ENCODE data around the gene UBA6.
"Not testable (repeated sequence)": the region's sequence is repeated elsewhere in the genome, so short reads cannot be mapped to it uniquely, and the experiment has no call there.

Gene UBA6

DNA sequence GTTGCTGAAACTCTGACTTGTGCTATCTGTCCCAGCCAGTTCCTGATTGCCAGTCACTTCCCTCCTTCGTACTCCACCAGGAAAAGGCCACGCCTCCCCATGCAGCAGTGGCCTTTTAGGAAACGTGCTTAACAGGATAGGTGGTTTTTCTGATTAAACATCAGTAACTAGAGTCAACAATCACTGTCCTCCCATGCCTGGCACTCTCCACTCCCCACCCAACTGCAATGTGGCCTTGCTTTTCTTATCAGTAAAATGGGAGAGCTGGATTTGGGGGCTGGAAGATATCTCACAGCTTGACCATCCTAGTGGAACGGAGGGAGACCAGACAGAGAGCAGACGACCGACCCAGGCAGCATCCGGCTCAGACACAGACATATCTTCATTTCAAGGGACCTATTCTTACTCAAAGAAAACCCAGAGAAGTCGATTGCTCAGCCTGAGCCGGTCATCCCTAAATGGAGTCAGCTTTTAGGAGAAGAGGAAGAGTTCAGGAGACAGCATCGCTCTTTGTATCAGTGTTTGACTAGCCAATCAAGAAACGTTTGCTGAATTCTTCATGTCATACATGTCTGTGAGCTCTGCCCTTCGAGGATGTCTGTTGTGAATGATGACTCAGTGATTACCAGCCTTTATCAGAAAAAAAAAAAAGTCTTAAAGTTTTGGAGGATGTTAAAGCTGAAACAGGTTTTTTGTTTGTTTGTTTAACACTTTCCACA, 12.7 kb upstream of the UBA6 start:
- no peak for DNase-seq

DNA sequence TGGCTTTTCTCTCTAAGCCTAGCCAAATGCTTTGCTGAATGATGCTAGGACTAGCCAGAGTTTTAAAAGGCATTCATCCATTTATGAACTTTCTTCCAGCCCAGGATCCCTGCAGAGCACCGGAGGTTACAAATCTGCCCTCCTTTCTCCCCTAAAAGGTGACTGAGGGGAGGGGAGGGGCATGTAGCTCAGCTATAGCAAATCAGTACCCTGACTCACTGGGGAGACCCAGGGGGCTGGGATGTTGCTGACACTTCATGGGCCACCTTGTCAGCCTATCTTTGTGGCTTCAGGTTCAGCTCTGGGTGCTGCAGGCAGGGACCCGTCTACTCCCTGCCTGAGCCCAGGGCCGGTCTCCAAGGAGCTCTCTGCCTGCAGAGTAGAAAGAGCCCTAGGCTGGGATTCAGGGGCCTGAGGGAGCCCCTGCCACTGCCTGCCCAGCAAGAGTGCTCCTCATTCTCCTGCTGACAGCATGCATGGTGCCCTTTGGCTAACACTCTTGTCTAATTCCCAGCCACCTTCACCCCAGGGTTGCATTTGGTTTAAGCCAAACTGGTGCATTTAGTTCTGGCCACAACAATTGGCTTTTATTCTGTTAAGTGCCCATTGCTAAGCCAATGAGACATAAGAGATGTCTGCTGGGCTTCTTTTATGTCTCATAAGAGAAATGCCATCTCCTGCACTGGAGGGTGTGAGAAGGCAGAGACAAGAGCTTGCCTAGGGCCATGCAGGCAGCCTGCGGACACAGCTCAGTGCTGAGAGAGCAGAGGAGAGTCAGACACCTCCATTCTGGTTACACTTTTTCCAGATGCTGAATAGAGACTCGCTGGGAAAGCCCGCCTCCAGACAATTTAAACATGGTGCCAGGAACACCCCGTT, 11.9 kb upstream of the UBA6 start:
- DNase-seq: no peak

DNA sequence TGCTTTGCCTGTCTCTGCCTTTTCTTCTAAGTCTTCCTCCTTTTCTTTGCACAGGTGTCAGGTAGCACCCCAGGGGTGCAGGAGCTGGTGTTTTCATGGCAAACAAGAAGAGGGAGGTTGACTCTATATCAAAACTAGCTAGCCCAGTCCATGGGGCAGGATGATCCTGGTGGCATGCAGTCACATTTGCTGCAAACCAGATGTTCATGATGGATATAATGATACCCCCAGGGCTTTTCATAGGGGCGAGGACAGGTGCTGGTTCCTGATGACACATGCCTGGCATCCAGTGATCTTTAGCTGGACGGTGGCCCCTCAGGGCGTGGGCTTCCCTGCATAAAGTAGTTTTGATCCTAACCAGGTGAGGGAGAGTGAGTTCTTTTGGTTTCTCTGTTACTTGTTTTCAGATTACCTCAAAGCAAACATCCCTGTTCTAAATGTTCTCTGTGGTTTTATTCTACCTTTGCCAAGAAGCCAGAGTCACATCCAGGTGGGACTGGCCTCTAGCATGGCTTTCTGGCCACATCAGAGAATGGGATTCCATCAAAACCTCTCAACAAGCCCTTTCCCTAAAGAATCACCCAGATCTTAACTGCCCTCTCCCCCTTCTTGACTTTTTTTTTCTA, 11.2 kb upstream of the UBA6 start:
- DNase-seq: no peak

DNA sequence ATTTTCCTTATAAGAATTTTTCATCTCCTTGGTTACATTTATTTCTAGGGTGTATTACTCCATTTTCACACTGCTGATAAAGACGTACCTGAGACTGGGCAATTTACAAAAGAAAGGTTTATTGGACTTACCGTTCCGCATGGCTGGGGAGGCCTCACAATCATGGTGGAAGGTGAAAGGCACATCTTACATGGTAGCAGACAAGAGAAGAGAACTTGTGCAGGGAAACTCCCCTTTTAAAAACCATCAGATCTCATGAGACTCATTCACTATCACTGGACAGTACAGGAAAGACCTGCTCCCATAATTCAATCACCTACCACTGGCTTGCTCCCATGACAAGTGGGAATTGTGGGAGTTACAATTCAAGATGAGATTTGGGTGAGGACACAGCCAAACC, 5.7 kb upstream of the UBA6 start:
- not testable (repeated sequence) for DNase-seq

DNA sequence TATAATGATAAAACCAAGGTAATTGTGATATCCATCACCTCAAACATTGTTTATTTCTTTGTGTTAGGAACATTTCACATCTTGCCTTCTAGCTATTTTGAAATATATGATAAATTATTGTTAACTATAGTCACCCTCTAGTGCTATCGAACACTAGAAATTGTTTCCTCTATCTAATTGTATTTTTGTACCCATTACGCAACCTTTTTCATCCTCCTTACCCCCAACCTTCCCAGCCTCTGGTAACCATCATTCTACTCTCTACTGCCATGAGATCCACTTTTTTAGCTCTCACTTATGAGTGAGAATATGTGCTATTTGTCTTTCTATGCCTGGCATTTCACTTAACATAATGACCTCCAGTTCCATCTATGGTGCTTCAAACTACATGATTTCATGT, 3.9 kb upstream of the UBA6 start:
- DNase-seq: no peak

DNA sequence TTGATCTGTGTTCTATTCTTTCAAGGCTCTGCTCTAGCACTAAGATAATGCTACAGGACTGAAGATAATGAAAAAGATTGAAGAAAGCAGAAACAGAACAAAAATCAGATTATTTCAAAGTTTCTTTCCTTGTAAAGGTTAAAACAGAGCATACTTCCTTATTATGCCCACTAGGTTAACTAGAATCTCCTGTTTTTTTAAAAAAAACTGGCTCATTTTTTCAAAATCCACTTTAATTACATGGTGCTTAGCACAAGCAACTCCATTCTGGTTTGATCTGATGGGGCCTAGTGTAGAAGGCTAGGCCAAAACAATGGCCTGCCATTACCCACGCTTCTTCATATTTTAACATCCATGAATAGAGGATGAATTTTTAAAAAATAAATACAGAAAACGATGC, 1.2 kb upstream of the UBA6 start:
- DNase-seq: no peak

DNA sequence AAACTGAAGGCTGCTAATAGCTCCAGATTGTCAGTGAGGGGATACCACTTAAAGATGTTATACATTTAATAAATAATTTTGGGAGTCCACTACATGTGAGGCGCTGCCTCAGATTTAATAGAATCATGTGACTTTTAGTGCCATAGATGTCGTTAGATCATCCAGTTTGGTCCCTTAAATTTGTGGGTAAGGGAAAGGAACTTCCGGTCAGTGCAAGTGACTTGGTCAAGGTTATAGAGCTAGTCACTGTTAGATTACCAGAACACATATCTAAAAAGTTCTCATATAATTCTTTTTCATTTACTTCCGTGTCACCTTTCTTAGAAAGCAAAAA, 529 bp upstream of the UBA6 start:
- DNase-seq: no peak

DNA sequence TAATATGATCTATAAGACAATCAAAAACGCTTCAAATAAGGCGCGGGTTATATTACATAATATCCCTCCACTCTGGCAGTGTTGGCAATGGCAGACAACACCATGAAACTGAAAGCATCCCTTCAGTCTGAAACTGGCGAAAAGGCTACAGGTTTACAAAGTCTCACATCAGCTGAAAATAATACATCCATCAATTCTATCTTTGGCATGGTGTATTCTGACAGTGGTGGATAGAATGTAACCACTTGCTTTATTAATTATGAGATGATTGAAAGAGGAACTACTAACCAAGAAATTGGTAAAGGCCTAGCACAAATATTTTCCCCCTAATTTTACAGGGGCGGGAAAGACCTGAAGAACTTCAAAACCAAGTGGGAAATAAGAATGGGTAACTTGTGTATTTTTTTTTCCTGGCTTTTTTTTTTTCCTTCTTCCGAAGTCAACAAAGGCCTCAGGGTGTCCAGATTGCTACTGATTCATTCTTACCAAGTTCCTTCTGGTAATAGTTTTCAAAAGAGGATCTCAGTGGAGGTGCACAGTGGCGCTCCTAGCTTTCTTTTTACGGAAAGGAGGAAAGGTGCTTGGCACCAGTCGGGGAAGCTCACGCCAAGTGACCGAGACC, 728 bp downstream of the UBA6 start:
- DNase-seq: no peak

DNA sequence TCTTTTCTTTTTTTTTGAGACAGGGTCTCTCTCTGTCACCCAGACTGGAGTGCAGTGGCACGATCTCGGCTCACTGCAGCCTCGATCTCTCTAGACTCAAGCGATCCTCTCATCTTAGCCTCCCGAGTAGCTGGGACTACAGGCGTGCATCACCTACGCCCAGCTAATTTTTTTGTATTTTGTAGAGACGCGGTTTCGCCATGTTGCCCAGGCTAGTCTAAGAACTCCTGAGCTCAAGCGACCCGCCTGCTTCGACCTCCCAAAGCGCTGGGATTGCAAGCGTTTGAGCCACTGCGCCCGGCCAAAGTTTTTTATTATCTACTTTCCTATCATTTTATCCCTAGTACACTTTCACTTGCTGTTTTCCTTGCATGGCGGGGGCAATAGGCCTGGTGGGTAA, 1.4 kb downstream of the UBA6 start:
- no peak for DNase-seq

DNA sequence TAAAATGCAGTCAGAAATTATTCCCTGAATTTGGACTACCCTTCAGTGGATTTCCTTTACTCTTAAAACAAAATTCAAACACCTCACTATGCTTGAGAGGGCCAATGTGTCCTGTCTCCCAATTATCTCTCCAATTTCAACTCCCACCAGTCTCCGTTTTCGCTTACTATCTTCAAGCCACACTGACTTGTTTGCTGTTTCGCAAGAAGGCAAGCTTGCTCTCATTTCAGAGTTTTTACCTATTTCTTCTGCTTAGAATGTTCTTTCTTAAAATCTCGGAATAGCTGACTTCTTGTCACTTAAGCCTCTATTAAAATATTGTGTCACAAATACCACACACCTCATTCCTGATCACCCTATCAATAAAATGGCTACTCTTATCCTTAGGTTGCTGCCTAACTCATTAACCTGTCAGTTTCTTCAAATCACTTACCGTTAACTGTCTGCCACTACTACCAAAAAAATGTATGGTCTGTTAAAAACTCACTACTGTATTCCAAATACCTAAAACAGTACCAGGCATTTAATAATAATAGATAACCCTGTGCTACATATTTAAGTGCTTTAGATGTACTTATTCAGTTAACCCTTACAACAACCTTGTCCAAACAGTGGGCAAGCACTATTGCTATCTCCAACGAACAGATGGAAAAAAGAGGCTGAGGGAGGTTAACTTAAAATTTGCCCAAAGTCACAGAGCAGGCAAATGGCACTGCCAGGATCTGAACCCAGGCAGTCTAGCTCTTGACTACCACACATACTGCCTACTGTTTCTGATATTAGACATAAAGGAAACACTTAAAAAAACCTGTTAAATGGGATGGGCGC, 2.9 kb downstream of the UBA6 start:
- DNase-seq: no peak

DNA sequence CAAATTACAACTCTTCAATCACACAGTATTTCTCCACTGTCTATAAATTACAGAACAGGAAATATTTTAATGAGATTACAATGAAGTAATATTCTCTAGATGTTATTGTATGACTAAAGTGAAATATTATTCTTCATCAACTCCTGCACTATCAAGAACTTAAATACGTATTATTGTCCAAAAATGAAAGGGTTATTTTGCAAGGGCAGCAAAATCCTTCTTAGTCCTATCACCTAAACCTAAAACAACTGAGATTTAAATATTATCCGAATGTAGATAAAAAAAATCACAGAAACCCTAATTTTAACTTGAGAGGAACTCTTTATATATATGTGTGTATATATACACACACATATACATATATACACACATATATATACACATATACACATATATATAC, 4.9 kb downstream of the UBA6 start:
- no peak for DNase-seq

DNA sequence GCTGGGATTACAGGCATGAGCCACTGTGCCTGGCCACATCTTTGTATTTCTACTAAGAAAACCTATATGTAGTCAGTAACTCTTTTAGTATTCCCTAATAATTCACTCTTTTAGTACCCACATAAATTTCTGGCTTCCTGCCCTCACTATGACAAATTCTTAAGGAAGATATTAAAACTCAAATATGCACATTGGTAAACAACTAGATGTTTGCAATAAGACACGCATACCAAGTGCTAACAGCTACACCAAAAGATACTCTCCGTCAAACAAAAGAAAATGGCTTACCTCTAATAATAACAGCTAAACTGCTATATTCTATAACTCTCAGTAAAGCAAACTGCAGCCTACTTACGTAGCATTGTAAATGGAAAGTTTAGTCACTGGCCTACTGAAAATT, 6.3 kb downstream of the UBA6 start:
- no peak for DNase-seq

DNA sequence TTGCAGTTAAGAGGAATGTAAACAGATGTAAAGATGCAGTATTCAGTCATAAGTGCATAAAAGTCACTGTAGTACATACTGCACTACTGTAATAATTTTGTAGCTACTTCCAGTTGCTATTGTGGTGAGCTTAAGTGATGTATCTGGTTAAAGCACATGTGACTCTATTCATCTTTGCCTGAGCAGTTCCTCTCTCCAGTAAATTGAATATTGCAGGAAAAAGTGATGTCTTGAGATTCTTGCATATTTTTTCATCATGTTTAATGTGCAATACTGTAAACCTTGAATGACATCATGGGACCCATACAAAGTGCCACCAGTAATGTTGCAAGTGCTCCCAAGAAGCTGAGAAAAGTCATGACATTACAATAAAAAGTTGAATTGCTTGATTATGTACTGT, 9.6 kb downstream of the UBA6 start:
- no peak for DNase-seq

DNA sequence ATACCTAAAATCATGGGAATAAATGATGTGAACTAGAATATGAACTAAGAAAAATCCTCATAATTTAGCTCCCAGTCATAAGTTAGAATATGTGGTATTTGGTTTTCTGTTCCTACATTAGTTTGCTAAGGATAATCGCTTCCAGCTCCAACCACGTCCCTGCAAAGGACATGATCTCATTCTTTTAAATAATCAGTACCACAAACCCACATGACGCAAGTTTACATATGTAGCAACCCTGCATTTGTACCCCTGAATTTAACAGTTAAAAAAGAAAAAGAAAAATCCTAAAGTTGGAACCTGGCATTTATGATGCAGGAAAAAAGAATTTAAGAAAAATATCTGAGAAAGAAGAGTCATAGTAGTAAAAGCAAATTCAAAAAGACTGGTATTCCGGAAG, 13.3 kb downstream of the UBA6 start:
- no peak for DNase-seq

DNA sequence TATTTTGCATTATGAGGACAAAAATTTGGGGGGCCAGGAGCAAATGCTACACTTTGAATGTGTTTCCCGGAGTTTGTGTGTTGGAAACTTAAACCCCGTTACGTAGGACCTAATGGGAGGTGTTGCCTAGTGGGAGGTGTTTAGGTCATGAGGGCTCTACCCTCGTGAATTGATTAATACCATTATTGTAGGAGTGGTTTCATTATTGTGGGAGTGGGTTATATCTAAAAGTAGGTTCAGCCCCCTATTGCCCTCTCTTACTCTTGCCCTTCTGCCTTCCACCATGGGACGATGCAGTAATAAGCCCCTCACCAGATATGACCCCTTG, 15.5 kb downstream of the UBA6 start:
- DNase-seq: no peak

DNA sequence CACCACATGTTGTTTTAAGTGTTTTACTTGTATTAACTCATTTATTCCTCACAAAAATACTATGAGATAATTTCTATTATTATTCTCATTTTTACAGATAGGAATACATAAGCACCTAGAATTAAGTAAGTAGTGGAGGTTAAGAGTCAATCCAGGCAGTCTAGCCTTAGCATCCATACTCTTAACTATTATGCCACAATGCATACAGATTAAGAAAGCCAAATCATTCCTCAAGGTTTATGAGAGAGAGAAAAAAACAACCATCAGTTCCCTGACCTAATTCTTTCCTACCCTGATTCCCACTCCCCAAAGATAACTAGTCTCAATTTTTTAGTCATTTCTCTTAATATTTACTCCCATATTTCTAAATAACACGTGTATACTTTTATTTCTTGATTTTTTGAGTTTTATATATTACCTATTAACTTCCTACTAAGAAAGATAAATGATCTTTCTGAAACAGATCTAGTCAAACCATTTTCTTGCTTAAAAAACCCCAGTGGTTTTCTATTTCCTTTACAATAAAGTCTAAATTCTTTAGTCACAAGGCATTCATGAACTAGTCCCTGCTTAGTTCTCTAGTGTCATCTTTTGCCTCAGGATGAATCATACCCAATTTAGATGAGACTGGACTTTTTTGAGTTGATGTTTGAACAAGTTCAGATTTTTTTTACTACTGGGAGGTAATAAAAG, 16.0 kb downstream of the UBA6 start:
- no peak for DNase-seq

DNA sequence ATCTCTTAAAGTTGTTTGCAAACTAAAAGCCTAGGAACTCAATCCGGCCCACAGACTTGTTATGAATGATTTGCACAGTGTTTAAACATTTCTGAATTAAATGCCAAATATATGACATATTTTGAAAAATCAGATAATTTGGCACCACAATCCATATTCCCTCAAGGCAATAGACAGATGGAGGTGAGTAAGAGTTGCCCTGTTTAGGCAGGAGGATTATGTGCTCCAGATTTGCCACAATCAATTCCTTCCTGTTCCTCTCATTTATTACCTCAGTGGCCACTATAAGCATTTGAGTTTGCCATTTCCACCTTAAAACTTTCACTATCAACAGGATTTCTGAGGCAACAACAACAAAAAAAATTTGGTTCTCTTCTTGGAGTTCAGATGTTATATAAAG, 18.7 kb downstream of the UBA6 start:
- DNase-seq: no peak

DNA sequence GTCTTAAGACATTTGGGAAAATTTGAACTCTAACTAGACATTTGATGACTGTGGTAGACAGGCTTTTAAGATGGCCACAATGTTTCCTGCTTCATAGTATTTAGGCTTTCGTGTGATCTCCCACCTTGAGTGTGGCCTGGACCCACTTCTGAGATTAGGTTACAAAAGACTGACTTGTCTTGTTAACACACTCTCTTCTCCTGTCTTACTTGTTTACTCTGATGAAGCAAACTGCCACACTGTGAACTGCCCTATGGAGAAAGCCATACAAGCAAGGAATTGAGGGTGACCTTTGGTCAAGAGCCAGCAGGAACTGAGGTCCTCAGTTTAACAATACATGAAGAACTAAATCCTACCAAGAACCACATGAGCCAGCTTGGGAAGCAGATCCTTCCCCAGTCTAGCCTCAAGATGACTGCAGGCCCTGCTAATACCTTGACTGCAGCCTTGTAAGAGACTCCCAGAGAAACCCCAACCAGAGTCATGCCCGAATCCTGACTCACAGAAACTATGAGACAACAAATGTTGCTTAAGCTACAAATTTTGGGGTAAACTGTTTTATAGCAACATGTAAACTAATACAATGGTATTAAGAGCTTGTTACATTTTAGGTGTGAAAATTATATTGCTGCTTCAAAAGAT, 20.3 kb downstream of the UBA6 start:
- no peak for DNase-seq

DNA sequence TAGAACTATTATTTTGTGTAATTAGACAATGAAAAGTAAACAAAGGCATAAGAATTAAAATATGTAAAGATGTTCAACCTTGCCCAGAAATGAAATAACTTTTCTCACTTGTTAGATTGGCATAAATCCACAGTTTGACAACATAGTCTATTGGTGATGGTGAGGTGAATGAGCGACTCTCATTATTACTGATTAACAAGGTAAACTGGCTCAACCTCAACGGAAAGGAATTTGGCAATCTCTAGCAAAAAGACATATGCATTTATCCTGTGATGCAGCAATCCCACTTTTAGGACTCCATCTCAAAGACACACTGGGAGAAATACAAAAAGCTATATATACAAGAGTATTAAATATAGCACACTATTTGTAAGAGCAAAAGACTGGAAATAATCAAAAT, 22.3 kb downstream of the UBA6 start:
- DNase-seq: no peak

DNA sequence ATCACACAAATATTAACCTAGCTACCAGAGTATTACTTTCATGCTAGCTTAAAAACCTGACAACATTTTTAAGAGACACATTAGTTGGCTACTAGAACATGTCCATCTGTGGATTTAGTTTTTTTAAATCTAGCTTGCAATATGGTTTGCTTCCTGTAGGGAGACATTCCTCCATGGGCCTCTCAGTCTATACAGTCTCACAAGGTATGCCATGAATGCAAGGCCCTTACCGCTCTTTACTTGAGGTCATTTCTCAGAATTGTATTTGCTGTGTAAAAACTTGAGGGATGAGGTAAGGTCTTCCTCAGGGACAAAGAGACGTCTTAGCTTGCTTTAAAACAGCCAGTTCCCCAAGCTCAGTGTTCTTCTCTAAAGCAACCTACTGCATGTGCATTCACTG, 26.9 kb downstream of the UBA6 start:
- DNase-seq: no peak

DNA sequence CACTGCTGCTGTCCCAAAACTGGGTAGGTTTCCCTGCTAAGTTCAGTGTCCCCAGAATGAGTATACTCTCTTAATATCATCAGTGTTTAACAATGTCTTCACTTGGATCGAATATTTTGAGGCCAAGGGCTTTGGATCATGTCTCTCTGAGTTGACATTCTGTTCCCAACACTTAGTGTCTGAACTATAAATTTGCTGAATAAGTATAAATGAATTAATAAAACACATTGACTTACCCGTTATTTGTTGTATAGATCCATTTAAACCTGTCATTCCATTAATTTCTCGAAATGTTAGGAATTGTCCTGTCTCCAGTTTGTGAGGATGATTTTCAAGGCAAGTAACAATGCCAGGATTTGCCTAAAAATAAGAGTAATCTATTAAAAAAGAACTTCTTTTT, 32.6 kb downstream of the UBA6 start:
- no peak for DNase-seq

DNA sequence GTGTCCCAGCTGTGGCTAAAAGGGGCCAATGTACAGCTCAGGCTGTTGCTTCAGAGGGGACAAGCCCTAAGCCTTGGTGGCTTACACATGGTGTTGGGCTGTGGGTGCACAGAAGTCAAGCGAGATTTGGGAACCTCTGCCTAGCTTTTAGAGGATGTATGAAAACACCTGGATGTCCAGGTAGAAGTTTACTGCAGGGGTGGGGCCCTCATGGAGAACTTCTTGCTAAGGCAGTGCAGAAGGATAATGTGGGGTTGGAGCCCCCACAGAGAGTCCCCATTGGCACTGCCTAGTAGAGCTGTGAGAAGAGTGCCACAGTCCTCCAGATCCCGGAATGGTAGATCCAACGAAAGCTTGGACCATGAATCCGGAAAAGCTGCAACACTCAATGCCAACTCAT, 40.5 kb downstream of the UBA6 start:
- no peak for DNase-seq
